A549 (cell line): ENCODE measurements around the gene FERMT3. TPM values are rescaled to one million over a fixed set of nuclear protein-coding genes. Genes with fewer than 3 reads are reported as not detected.

ENCODE experiments used
- ATAC-seq, 2 experiments: fragments of 200-7000 bp in 1 of 2; fragments of >200 bp in 1 of 2; cut with Nextera tagmentation in 1 of 2; cut with Tn5 transposase in 1 of 2; 3 replicates each; pipeline versions ENCODE4 v1.8.0 to v1.9.1; 2018 to 2020; ENCODE audit warnings: mild to moderate bottlenecking in 1 of 2, moderate library complexity in 1 of 2
- CTCF ChIA-PET: fragments of 300-600 bp; sonication (Branson Sonifier 250); formaldehyde crosslinking; extraction: SDS; loops from one replicate; lab custom pipeline; 2021; ENCODE audit warnings: antibody characterized with exemption, inconsistent platforms; lab: Yijun Ruan, JAX
- POLR2A ChIA-PET: fragments of 350-600 bp; formaldehyde crosslinking; extraction: SDS; loops from one replicate; lab custom pipeline; 2021; ENCODE audit warnings: antibody characterized with exemption, inconsistent platforms; lab: Yijun Ruan, JAX
- DNase-seq, 2 experiments: peaks; one replicate each; pipeline versions ENCODE4 v3.0.0 to v3.0.0-alpha.2; 2011 to 2016; ENCODE audit warnings: low read depth in 1 of 2, low spot score in 1 of 2
- FAIRE-seq: peaks from 2 replicates; lab custom pipeline; 2011; peaks lifted over from hg19 to GRCh38; lab: Jason Lieb, UNC
- H3K27ac ChIP-seq, 2 experiments: fragments of >200 bp; sonication (Bioruptor Twin); formaldehyde crosslinking; 3 replicates each; pipeline ENCODE4 v1.5.1; 2016 to 2017
- H3K4me1 ChIP-seq: fragments of >200 bp; sonication (Bioruptor Twin); formaldehyde crosslinking; 3 replicates; pipeline ENCODE4 v1.6.1; 2016
- H3K4me2 ChIP-seq: fragments of >200 bp; sonication (Bioruptor Twin); formaldehyde crosslinking; 3 replicates; pipeline ENCODE4 v1.6.1; 2016
- H3K4me3 ChIP-seq: fragments of >200 bp; sonication (Bioruptor Twin); formaldehyde crosslinking; 3 replicates; pipeline ENCODE4 v1.5.1; 2016
- H3K9me3 ChIP-seq: fragments of >200 bp; sonication (Bioruptor Twin); formaldehyde crosslinking; 3 replicates; pipeline ENCODE4 v1.6.1; 2016
- BHLHE40 ChIP-seq: IDR thresholded peaks from 2 replicates; pipeline ENCODE4 v1.6.1; 2012; ENCODE audit warnings: low read depth, low read length, inconsistent platforms
- CBX2 ChIP-seq: fragments of 200-600 bp; sonication (generic); IDR thresholded peaks from 2 replicates; pipeline ENCODE4 v1.6.1; 2016; ENCODE audit warnings: low read depth, mild to moderate bottlenecking, borderline replicate concordance
- CBX8 ChIP-seq: fragments of 200-600 bp; sonication (generic); IDR thresholded peaks from 2 replicates; pipeline ENCODE4 v1.6.1; 2016
- CEBPB ChIP-seq, 2 experiments: fragments of >200 bp in 1 of 2; sonication (Bioruptor Twin) in 1 of 2; formaldehyde crosslinking in 1 of 2; IDR thresholded peaks; 2 replicates each; pipeline ENCODE4 v1.6.1; 2012 to 2016
- CHD2 ChIP-seq: fragments of 150-350 bp; IDR thresholded peaks from 2 replicates; pipeline ENCODE4 v1.6.1; 2014; ENCODE audit warnings: low read length; ENCODE audit not compliant: partially characterized antibody
- CTCF ChIP-seq: fragments of >200 bp; sonication (Bioruptor Twin); formaldehyde crosslinking; IDR thresholded peaks from 3 replicates; pipeline ENCODE4 v1.5.1; 2016
- EHF ChIP-seq: fragments of 250-450 bp; sonication (Bioruptor Pico); IDR thresholded peaks from 2 replicates; pipeline ENCODE4 v1.5.0; 2020; ENCODE audit warnings: mild to moderate bottlenecking
- EHMT2 ChIP-seq: fragments of 200-600 bp; sonication (generic); IDR thresholded peaks from 2 replicates; pipeline ENCODE4 v1.6.1; 2016; ENCODE audit warnings: antibody characterized with exemption, low read depth, mild to moderate bottlenecking, moderate library complexity
- ESRRA ChIP-seq: fragments of 150-350 bp; IDR thresholded peaks from 2 replicates; pipeline ENCODE4 v1.6.1; 2014; ENCODE audit warnings: mild to moderate bottlenecking, low read length, borderline replicate concordance
- FOSL2 ChIP-seq, 2 experiments: fragments of 450-650 bp in 1 of 2; fragments of >200 bp in 1 of 2; sonication (Bioruptor Twin) in 1 of 2; formaldehyde crosslinking; IDR thresholded peaks; 2 replicates each; pipeline versions ENCODE4 v1.5.0 to v1.6.1; 2016 to 2020; ENCODE audit warnings: mild to moderate bottlenecking in 1 of 2, moderate library complexity in 1 of 2
- GATA3 ChIP-seq: IDR thresholded peaks from 2 replicates; pipeline ENCODE4 v1.6.1; 2012; ENCODE audit warnings: borderline replicate concordance
- HDAC2 ChIP-seq: fragments of 200-600 bp; sonication (generic); IDR thresholded peaks from 2 replicates; pipeline ENCODE4 v1.6.1; 2016
- HOXB13 ChIP-seq: fragments of 250-450 bp; sonication (Bioruptor Pico); IDR thresholded peaks from 2 replicates; pipeline ENCODE4 v1.5.0; 2020; ENCODE audit warnings: low read depth, mild to moderate bottlenecking, moderate library complexity
- HOXB5 ChIP-seq: fragments of 250-450 bp; sonication (Bioruptor Pico); IDR thresholded peaks from 2 replicates; pipeline ENCODE4 v1.5.0; 2020; ENCODE audit warnings: mild to moderate bottlenecking, moderate library complexity
- JUN ChIP-seq, 2 experiments: fragments of >200 bp; sonication (Bioruptor Twin); formaldehyde crosslinking; IDR thresholded peaks; 2 replicates in 1 of 2; 3 replicates in 1 of 2; pipeline ENCODE4 v1.6.1; 2016 to 2017
- KDM1A ChIP-seq: fragments of 200-600 bp; sonication (generic); IDR thresholded peaks from 2 replicates; pipeline ENCODE4 v1.6.1; 2016; ENCODE audit warnings: low read depth, mild to moderate bottlenecking
- MYC ChIP-seq: IDR thresholded peaks from 2 replicates; pipeline ENCODE4 v1.6.1; 2012; ENCODE audit warnings: mild to moderate bottlenecking, inconsistent platforms, low read length, improper control_type of control experiment, borderline replicate concordance
- NFE2L2 ChIP-seq: fragments of 150-350 bp; conservative IDR thresholded peaks from 2 replicates; pipeline ENCODE4 v1.6.1; 2014; ENCODE audit warnings: low read length
- NPAS2 ChIP-seq: fragments of 250-450 bp; sonication (Bioruptor Pico); IDR thresholded peaks from 2 replicates; pipeline ENCODE4 v1.8.0; 2022; ENCODE audit warnings: mild to moderate bottlenecking, moderate library complexity, borderline replicate concordance
- NR3C1 ChIP-seq: fragments of >200 bp; sonication (Bioruptor Twin); formaldehyde crosslinking; IDR thresholded peaks from 3 replicates; pipeline ENCODE4 v1.6.1; 2017
- PHF8 ChIP-seq: fragments of 200-600 bp; sonication (generic); IDR thresholded peaks from 2 replicates; pipeline ENCODE4 v1.6.1; 2016; ENCODE audit warnings: low read depth, mild to moderate bottlenecking, antibody characterized with exemption, moderate library complexity, borderline replicate concordance
- POLR2A ChIP-seq: IDR thresholded peaks from 2 replicates; pipeline ENCODE4 v1.6.1; 2012; ENCODE audit warnings: mild to moderate bottlenecking, low read length
- POLR2AphosphoS2 ChIP-seq: conservative IDR thresholded peaks from 2 replicates; pipeline ENCODE4 v1.6.1; 2012; ENCODE audit warnings: low read length, improper control_type of control experiment, inconsistent platforms
- RCOR1 ChIP-seq: fragments of 150-350 bp; IDR thresholded peaks from 2 replicates; pipeline ENCODE4 v1.6.1; 2014; ENCODE audit warnings: antibody characterized with exemption, low read length, low read depth
- REST ChIP-seq: fragments of 200-600 bp; sonication (generic); IDR thresholded peaks from 2 replicates; pipeline ENCODE4 v1.6.1; 2016; ENCODE audit warnings: antibody characterized with exemption, mild to moderate bottlenecking, moderate library complexity
- ZFP36 ChIP-seq: fragments of 450-650 bp; IDR thresholded peaks from 2 replicates; pipeline ENCODE4 v1.6.1; 2014; ENCODE audit warnings: borderline replicate concordance; ENCODE audit not compliant: partially characterized antibody
- ZNF302 ChIP-seq: fragments of 250-450 bp; sonication (Bioruptor Pico); IDR thresholded peaks from 2 replicates; pipeline ENCODE4 v1.9.0; 2021; ENCODE audit warnings: inconsistent platforms, mild to moderate bottlenecking, moderate library complexity
- WGBS: methylation state at CpG from one replicate; pipeline ENCODE4 v1.1.6; 2017; ENCODE audit errors: missing lambda C conversion rate; 5-methylcytosine and 5-hydroxymethylcytosine counted together
- polyA plus RNA-seq, 4 experiments: library from polyadenylated mRNA; depleted of rRNA in 3 of 4; stranded (reverse); fragments of >200 nt; fragmentation: RNase III in 1 of 4; extraction: RNeasy Plus Mini Kit Qiagen cat#74134 plus additional on column Dnase treatment in 1 of 4; gene quantifications; 2 replicates in 3 of 4; 3 replicates in 1 of 4; pipeline ENCODE4 v1.2.3, GENCODE V29; 2011 to 2017
- TF ChIP-seq, protein P1 (sequence below): IDR thresholded peaks from 2 replicates; pipeline ENCODE4 v1.6.1; 2012; ENCODE audit warnings: low read depth, borderline replicate concordance
- TF ChIP-seq, protein P2 (sequence below): fragments of >200 bp; sonication (Bioruptor Twin); formaldehyde crosslinking; IDR thresholded peaks from 2 replicates; pipeline ENCODE4 v1.6.1; 2016

Gene FERMT3
- polyA plus RNA-seq, 2 of the 4 experiments (the other 2 are of a cell fraction): 0.56 to 2.1 TPM

- ATAC-seq: no peak
- POLR2A ChIA-PET: interaction anchor here (0.7 to 1.9 kb wide), 5 partner anchors 15 to 64 kb away, joined by 3 to 5 read pairs (median 3); partner anchors contain the start of genes MACROD1, NUDT22 and TRPT1
Measured at GRCh38 chr11:64180891-64181290, 25.6 kb upstream of the FERMT3 start.

GRCh38 chr11:64181506-64182411 lies 24.8 kb upstream of the FERMT3 start:
- H3K4me2 ChIP-seq: peak overlapping the region; percentile 75
- no peak overlapping the region for H3K4me3 ChIP-seq
- ATAC-seq (peak; percentile 60 to 68), FAIRE-seq (peak; percentile 61), DNase-seq (peak; percentile 87 to 89)
- H3K27ac ChIP-seq: peak overlapping the region; percentile 74 to 82
- POLR2A ChIA-PET: interaction anchor here (0.5 to 1.9 kb wide), 6 partner anchors 15 to 90 kb away, joined by 3 to 5 read pairs (median 3); partner anchors contain the start of genes MACROD1, NUDT22 and TRPT1
- peaks cover 29% of the 10 kb centered on the region for H3K4me1 ChIP-seq
- no peaks in the 10 kb centered on the region for H3K9me3 ChIP-seq
- 58% methylated on average over 12 of the region's 17 CpGs for WGBS
- CTCF ChIA-PET: interaction anchor here (0.7 to 2.5 kb wide), 9 partner anchors 8 to 174 kb away, joined by 3 to 10 read pairs (median 3); partner anchors contain the start of gene MACROD1
- no peak for TF ChIP-seq ESRRA
- no peak for TF ChIP-seq HDAC2
- TF ChIP-seq PHF8: no peak
- TF ChIP-seq POLR2AphosphoS2: no peak
- TF ChIP-seq POLR2A: peak; percentile 91
- TF ChIP-seq NPAS2 (CRISPR knock-in tag): no peak
- TF ChIP-seq JUN (IDR thresholded peaks at IDR 0.05): peak in 1 of 2 experiments; percentile 47; a peak in 1 of 5 replicates
- no peak for TF ChIP-seq MYC
- TF ChIP-seq KDM1A: no peak
- TF ChIP-seq NFE2L2: no peak
- no peak for TF ChIP-seq BHLHE40
- no peak for TF ChIP-seq CBX2
- TF ChIP-seq EHF (CRISPR knock-in tag): no peak
- TF ChIP-seq REST: no peak
- TF ChIP-seq CBX8: no peak
- peak; percentile 22; the same call in 1 of the 2 replicates for TF ChIP-seq FOSL2 (IDR thresholded peaks at IDR 0.05)
- TF ChIP-seq FOSL2 (CRISPR knock-in tag; IDR thresholded peaks at IDR 0.05): peak; percentile 84

More at GRCh38 chr11:64180891-64181290, 25.6 kb upstream of the FERMT3 start:
- 82% methylated on average over 5 of the region's 5 CpGs for WGBS
- H3K9me3 ChIP-seq: no peaks in the 10 kb centered on the region
- CTCF ChIA-PET: interaction anchor here (1.6 to 2.5 kb wide), 4 partner anchors 11 to 123 kb away, joined by 4 to 10 read pairs (median 6); no protein-coding TSS in a partner anchor
- FAIRE-seq (no peak), DNase-seq (no peak)
- peak overlapping the region; percentile 75 for H3K4me2 ChIP-seq
- H3K27ac ChIP-seq: peak overlapping the region; percentile 74 to 82
- H3K4me3 ChIP-seq: no peak overlapping the region
- TF ChIP-seq RCOR1 (no peak), MYC (no peak), CTCF (no peak), CBX2 (no peak), HOXB13 (CRISPR knock-in tag) (no peak), POLR2AphosphoS2 (no peak), CEBPB (IDR thresholded peaks at IDR 0.05) (no peak), NR3C1 (no peak), CHD2 (no peak), EHMT2 (no peak), GATA3 (no peak), BHLHE40 (no peak), HOXB5 (no peak), ZFP36 (no peak), JUN (IDR thresholded peaks at IDR 0.05) (no peak), ZNF302 (no peak)
- TF ChIP-seq, protein P1, sequence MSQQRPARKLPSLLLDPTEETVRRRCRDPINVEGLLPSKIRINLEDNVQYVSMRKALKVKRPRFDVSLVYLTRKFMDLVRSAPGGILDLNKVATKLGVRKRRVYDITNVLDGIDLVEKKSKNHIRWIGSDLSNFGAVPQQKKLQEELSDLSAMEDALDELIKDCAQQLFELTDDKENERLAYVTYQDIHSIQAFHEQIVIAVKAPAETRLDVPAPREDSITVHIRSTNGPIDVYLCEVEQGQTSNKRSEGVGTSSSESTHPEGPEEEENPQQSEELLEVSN: no peak
- TF ChIP-seq, protein P2, sequence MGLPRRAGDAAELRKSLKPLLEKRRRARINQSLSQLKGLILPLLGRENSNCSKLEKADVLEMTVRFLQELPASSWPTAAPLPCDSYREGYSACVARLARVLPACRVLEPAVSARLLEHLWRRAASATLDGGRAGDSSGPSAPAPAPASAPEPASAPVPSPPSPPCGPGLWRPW: no peak
- H3K4me1 ChIP-seq: peaks cover 29% of the 10 kb centered on the region
